K562 (cell line): Measurements from ENCODE around the gene FOXR1. TPM values are rescaled to one million over a fixed set of nuclear protein-coding genes. Genes with fewer than 3 reads are reported as not detected.

ENCODE experiments used
- ATAC-seq: fragments of 200-7000 bp; cut with Tn5 transposase; 3 replicates; pipeline ENCODE4 v1.9.1; 2020; ENCODE audit warnings: moderate library complexity
- BruUV-seq: library from RNA; stranded (reverse); fragments of 400-500 nt; replicated peaks from 2 replicates; lab custom pipeline; 2021; lab: Mats Ljungman, UMichigan
- CTCF ChIA-PET: fragments of 300-600 bp; formaldehyde crosslinking; extraction: SDS; loops from one replicate; lab custom pipeline; 2021; ENCODE audit warnings: low intra/inter-chr PET ratio; lab: Yijun Ruan, JAX
- POLR2A ChIA-PET: fragments of 300-600, 350-650 bp; sonication (Branson Sonifier 250); formaldehyde crosslinking; extraction: SDS; loops from one replicate; lab custom pipeline; 2021; ENCODE audit warnings: antibody characterized with exemption, inconsistent platforms; lab: Yijun Ruan, JAX
- DNase-seq, 4 experiments: peaks; one replicate each; pipeline versions ENCODE4 v3.0.0 to v3.0.0-alpha.2; 2011 to 2018; ENCODE audit warnings: low spot score in 3 of 4, mixed read lengths in 3 of 4; ENCODE audit errors: extremely low read depth in 1 of 4
- FAIRE-seq: peaks from 2 replicates; lab custom pipeline; 2011; peaks lifted over from hg19 to GRCh38; lab: Jason Lieb, UNC
- H2AFZ ChIP-seq: 2 replicates; pipeline ENCODE4 v1.6.0; 2011; ENCODE audit warnings: low read depth, low read length, control low read depth, inconsistent platforms
- H3K27ac ChIP-seq: fragments of 200-600 bp; 3 replicates; pipeline ENCODE4 v1.8.0; 2011; ENCODE audit warnings: low read depth, mild to moderate bottlenecking, control low read depth, inconsistent platforms, low read length, moderate library complexity, mixed read lengths; ENCODE audit errors: extremely low read depth
- H3K27me3 ChIP-seq, 2 experiments: fragments of 300-600 bp in 1 of 2; 2 replicates in 1 of 2; 3 replicates in 1 of 2; pipeline versions ENCODE4 v1.6.0 to v1.8.0; 2011; ENCODE audit warnings: inconsistent platforms in 2 of 2, low read length in 2 of 2, mild to moderate bottlenecking in 1 of 2, mixed read lengths in 1 of 2, moderate library complexity in 1 of 2; ENCODE audit not compliant: control insufficient read depth in 2 of 2, insufficient read depth in 2 of 2
- H3K36me3 ChIP-seq: fragments of 300-600 bp; 3 replicates; pipeline ENCODE4 v1.8.0; 2011; ENCODE audit warnings: mild to moderate bottlenecking, low read length, inconsistent platforms; ENCODE audit not compliant: control insufficient read depth, insufficient read depth
- H3K4me1 ChIP-seq, 2 experiments: fragments of 200-600 bp in 1 of 2; replicated peaks in 1 of 2; 2 replicates in 1 of 2; 3 replicates in 1 of 2; pipeline versions ENCODE4 v1.5.1 to v1.8.0; 2011; ENCODE audit warnings: inconsistent platforms in 2 of 2, low read length in 2 of 2, mild to moderate bottlenecking in 1 of 2, mixed read lengths in 1 of 2, moderate library complexity in 1 of 2; ENCODE audit not compliant: control insufficient read depth in 2 of 2, insufficient read depth in 2 of 2
- H3K4me2 ChIP-seq: 2 replicates; pipeline ENCODE4 v1.6.1; 2011; ENCODE audit warnings: low read length, control low read depth, inconsistent platforms, mixed read lengths; ENCODE audit not compliant: insufficient read depth
- H3K4me3 ChIP-seq: fragments of 200-600 bp; sonication (generic), shearing (Covaris generic); 2 replicates; pipeline ENCODE4 v1.5.1; 2016; ENCODE audit warnings: control low read depth, inconsistent platforms
- H3K79me2 ChIP-seq: fragments of 200-600 bp; 3 replicates; pipeline ENCODE4 v1.8.0; 2011; ENCODE audit warnings: low read length, inconsistent platforms; ENCODE audit not compliant: control insufficient read depth, insufficient read depth
- H3K9ac ChIP-seq, 2 experiments: 2 replicates each; pipeline versions ENCODE4 v1.6.0 to v1.6.1; 2011; ENCODE audit warnings: low read depth in 2 of 2, low read length in 2 of 2, control low read depth in 1 of 2, inconsistent platforms in 1 of 2, mild to moderate bottlenecking in 1 of 2, mixed read lengths in 1 of 2; ENCODE audit not compliant: insufficient read depth in 1 of 2
- H3K9me1 ChIP-seq: one replicate; pipeline ENCODE4 v1.6.0; 2011; ENCODE audit warnings: inconsistent platforms, mild to moderate bottlenecking, low read length, moderate library complexity; ENCODE audit not compliant: control insufficient read depth, insufficient read depth
- H3K9me3 ChIP-seq: replicated peaks from 2 replicates; pipeline ENCODE4 v1.5.1; 2011; ENCODE audit warnings: low read depth, low read length, inconsistent platforms; ENCODE audit not compliant: control insufficient read depth, insufficient read depth
- H4K20me1 ChIP-seq: replicated peaks from 2 replicates; pipeline ENCODE4 v1.6.1; 2011; ENCODE audit warnings: low read length, inconsistent platforms, mixed read lengths; ENCODE audit not compliant: control insufficient read depth, insufficient read depth
- EGR1 ChIP-seq: fragments of 450-650 bp; conservative IDR thresholded peaks from 2 replicates; pipeline ENCODE4 v1.6.1; 2017; ENCODE audit warnings: mild to moderate bottlenecking
- WGBS: fragments of 100-300 bp; shearing (Covaris generic); methylation state at CpG from one replicate; pipeline ENCODE4 v1.1.6; 2016; ENCODE audit warnings: low coverage, mixed read lengths; ENCODE audit not compliant: insufficient coverage; ENCODE audit errors: missing lambda C conversion rate; 5-methylcytosine and 5-hydroxymethylcytosine counted together
- in situ Hi-C: fragments of 300-500 bp; cut with MboI; formaldehyde crosslinking; loops from 4 replicates; pipeline ENCODE4 v1.15.0; 2018; ENCODE audit warnings: inconsistent platforms, mixed read lengths
- intact Hi-C: fragments of 100-400 bp; cut with micrococcal nuclease; formaldehyde crosslinking; loops from 2 replicates; pipeline ENCODE4 v1.14.2; 2022
- polyA plus RNA-seq, 8 experiments: library from polyadenylated mRNA; depleted of rRNA in 4 of 8; stranded (reverse) in 5 of 8; unstranded in 3 of 8; fragments of >200 nt; fragmentation: Nextera tagmentation in 2 of 8; fragmentation: Illumina TruSeq in 1 of 8; extraction: Ambion mirVana in 2 of 8; extraction: Trizol in 1 of 8; gene quantifications; 2 replicates each; pipeline versions ENCODE4 v1.2.1 to v1.2.3, GENCODE V29; 2011 to 2014; ENCODE audit warnings: inconsistent platforms in 1 of 8, missing spikeins in 1 of 8
- total RNA-seq, 7 experiments: library from RNA; depleted of rRNA in 6 of 7; stranded (reverse); fragments of >200 nt in 6 of 7; fragmentation: Illumina TruSeq in 2 of 7; extraction: Trizol in 2 of 7; gene quantifications; 2 replicates each; pipeline versions ENCODE4 v1.2.1 to v1.2.3, GENCODE V29; 2011 to 2021; ENCODE audit warnings: low replicate concordance in 1 of 7
- TF ChIP-seq, protein P1 (sequence below), 2 experiments: IDR thresholded peaks; 2 replicates each; pipeline ENCODE4 v1.6.1; 2012; ENCODE audit warnings: improper control_type of control experiment in 2 of 2, low read depth in 2 of 2, low read length in 2 of 2, borderline replicate concordance in 1 of 2

FOXR1 gene
- total and polyA plus RNA-seq, 9 of the 15 experiments (the other 6 are each of a cell fraction or from before 2014, with no cell fraction given): not detected

DNA sequence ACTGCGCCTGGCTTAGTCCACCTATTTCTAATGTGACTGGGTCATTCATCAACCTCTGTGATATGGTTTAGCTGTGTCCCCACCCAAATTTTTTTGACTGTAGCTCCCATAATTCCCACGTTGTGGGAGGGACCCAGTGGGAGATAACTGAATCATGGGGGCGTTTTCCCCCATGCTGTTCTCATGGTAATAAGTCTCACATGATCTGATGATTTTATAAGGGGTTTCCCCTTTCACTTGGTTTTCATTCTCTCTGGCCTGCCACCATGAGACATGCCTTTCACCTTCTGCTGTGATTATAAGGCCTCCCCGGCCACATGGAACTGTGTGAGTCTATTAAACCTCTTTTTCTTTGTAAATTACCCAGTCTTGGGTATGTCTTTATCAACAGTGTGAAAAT lies 35.1 kb downstream of the FOXR1 start:
- H3K27me3 ChIP-seq: no peaks in the 10 kb centered on the region
- 0 out of 3 replicates have a peak, but pooled peaks cover 2% of the 10 kb centered on the region for H3K79me2 ChIP-seq
- no peaks in the 10 kb centered on the region for H3K9me3 ChIP-seq
- 61% methylated on average over 3 of the region's 4 CpGs for WGBS
- no peaks in the 10 kb centered on the region for H3K9me1 ChIP-seq
- no peaks in the 10 kb centered on the region for H4K20me1 ChIP-seq
- H3K4me1 ChIP-seq: peaks cover 0 to 3% of the 10 kb centered on the region in 2 experiments; a peak in 1 of 5 replicates
- no peak overlapping the region for H3K4me2 ChIP-seq
- BruUV-seq: no TSS peak
- ATAC-seq (no peak), FAIRE-seq (no peak), DNase-seq (no peak)
- intact Hi-C loops: no loop called here
- in situ Hi-C loops: no loop called here
- no peak overlapping the region for H3K4me3 ChIP-seq
- no peak overlapping the region for H2AFZ ChIP-seq
- POLR2A ChIA-PET: interaction anchor here (0.6 to 1.5 kb wide), 2 partner anchors 9 to 49 kb away, joined by 3 to 4 read pairs; no protein-coding TSS in a partner anchor
- CTCF ChIA-PET: no interaction called here
- peak; percentile 33; the same call in 1 of the 2 replicates for TF ChIP-seq EGR1
- TF ChIP-seq, protein P1, sequence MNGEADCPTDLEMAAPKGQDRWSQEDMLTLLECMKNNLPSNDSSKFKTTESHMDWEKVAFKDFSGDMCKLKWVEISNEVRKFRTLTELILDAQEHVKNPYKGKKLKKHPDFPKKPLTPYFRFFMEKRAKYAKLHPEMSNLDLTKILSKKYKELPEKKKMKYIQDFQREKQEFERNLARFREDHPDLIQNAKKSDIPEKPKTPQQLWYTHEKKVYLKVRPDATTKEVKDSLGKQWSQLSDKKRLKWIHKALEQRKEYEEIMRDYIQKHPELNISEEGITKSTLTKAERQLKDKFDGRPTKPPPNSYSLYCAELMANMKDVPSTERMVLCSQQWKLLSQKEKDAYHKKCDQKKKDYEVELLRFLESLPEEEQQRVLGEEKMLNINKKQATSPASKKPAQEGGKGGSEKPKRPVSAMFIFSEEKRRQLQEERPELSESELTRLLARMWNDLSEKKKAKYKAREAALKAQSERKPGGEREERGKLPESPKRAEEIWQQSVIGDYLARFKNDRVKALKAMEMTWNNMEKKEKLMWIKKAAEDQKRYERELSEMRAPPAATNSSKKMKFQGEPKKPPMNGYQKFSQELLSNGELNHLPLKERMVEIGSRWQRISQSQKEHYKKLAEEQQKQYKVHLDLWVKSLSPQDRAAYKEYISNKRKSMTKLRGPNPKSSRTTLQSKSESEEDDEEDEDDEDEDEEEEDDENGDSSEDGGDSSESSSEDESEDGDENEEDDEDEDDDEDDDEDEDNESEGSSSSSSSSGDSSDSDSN (IDR thresholded peaks at IDR 0.05; ENCODE audit: borderline replicate concordance in 1 of 2, low read depth in 2 of 2, low read length in 2 of 2): no peak
- no peak overlapping the region for H3K27ac ChIP-seq
- peaks cover 45% of the 10 kb centered on the region; the same call in 2 of the 3 replicates for H3K36me3 ChIP-seq
- no peak overlapping the region for H3K9ac ChIP-seq
